OCI-LY7 (cell line): ENCODE measurements around the gene S100A2. TPM values are rescaled to one million over a fixed set of nuclear protein-coding genes. Genes with fewer than 3 reads are reported as not detected.

Source experiments
- BruUV-seq: library from RNA; stranded (reverse); fragments of 400-500 nt; replicated peaks from 2 replicates; lab custom pipeline; 2021; lab: Mats Ljungman, UMichigan
- CTCF ChIA-PET: fragments of 300-600 bp; sonication (Branson Sonifier 250); formaldehyde crosslinking; loops from one replicate; lab custom pipeline; 2022; ENCODE audit warnings: antibody characterized with exemption; ENCODE audit not compliant: unreplicated experiment; lab: Charles Lee
- POLR2A ChIA-PET: fragments of 300-600 bp; sonication (Branson Sonifier 250); formaldehyde crosslinking; loops from one replicate; lab custom pipeline; 2022; ENCODE audit warnings: antibody characterized with exemption; lab: Charles Lee
- DNase-seq: peaks from one replicate; pipeline ENCODE4 v3.0.0-alpha.2; 2015; ENCODE audit warnings: low spot score
- H2AFZ ChIP-seq: fragments of 200-600 bp; sonication (generic), shearing (Covaris generic); 2 replicates; pipeline ENCODE4 v1.6.1; 2014; ENCODE audit warnings: mild to moderate bottlenecking, antibody characterized with exemption, low read length, moderate library complexity
- H3K27ac ChIP-seq: fragments of 200-600 bp; sonication (generic); 2 replicates; pipeline ENCODE4 v1.5.1; 2014; ENCODE audit warnings: mixed run types, low read depth, mild to moderate bottlenecking, moderate library complexity, low read length, inconsistent platforms; ENCODE audit not compliant: poor library complexity, severe bottlenecking
- H3K36me3 ChIP-seq: fragments of 200-600 bp; sonication (generic); 2 replicates; pipeline ENCODE4 v1.6.1; 2014; ENCODE audit warnings: mild to moderate bottlenecking, antibody characterized with exemption, low read length, moderate library complexity, mixed read lengths; ENCODE audit not compliant: insufficient read depth
- H3K4me1 ChIP-seq: fragments of 200-600 bp; sonication (generic); 2 replicates; pipeline ENCODE4 v1.5.1; 2014; ENCODE audit warnings: mild to moderate bottlenecking, low read length; ENCODE audit not compliant: insufficient read depth, poor library complexity, severe bottlenecking
- H3K4me2 ChIP-seq: fragments of 200-600 bp; sonication (generic); 2 replicates; pipeline ENCODE4 v1.6.1; 2014; ENCODE audit warnings: mild to moderate bottlenecking, low read length
- H3K4me3 ChIP-seq: fragments of 200-600 bp; sonication (generic); 2 replicates; pipeline ENCODE4 v1.5.1; 2014; ENCODE audit warnings: mild to moderate bottlenecking, low read depth, low read length; ENCODE audit not compliant: poor library complexity, severe bottlenecking
- H3K79me2 ChIP-seq: fragments of 200-600 bp; sonication (generic); 2 replicates; pipeline ENCODE4 v1.6.1; 2016; ENCODE audit warnings: low read depth, mild to moderate bottlenecking, low read length, moderate library complexity, mixed read lengths; ENCODE audit not compliant: insufficient read depth
- H3K9me2 ChIP-seq: fragments of 200-600 bp; sonication (generic); 2 replicates; pipeline ENCODE4 v1.6.1; 2016; ENCODE audit warnings: mild to moderate bottlenecking, low read length, mixed read lengths; ENCODE audit not compliant: insufficient read depth
- H3K9me3 ChIP-seq: fragments of 200-600 bp; sonication (generic); 2 replicates; pipeline ENCODE4 v1.6.1; 2014; ENCODE audit warnings: mild to moderate bottlenecking, mixed run types, low read length, mixed read lengths
- H4K20me1 ChIP-seq: fragments of 200-600 bp; sonication (generic); 2 replicates; pipeline ENCODE4 v1.6.1; 2014; ENCODE audit warnings: mild to moderate bottlenecking, antibody characterized with exemption, low read length, moderate library complexity, mixed read lengths; ENCODE audit not compliant: insufficient read depth
- EZH2phosphoT487 ChIP-seq: fragments of 200-600 bp; sonication (generic); IDR thresholded peaks from 2 replicates; pipeline ENCODE4 v1.6.1; 2018; ENCODE audit warnings: low read depth, borderline replicate concordance, mild to moderate bottlenecking, mixed run types, antibody characterized with exemption, low read length, moderate library complexity, mixed read lengths
- intact Hi-C: fragments of 100-400 bp; cut with micrococcal nuclease; formaldehyde crosslinking; loops from one replicate; pipeline ENCODE4 v1.10.0; 2022; ENCODE audit not compliant: unreplicated experiment
- total RNA-seq, 2 experiments: library from RNA; depleted of rRNA in 1 of 2; stranded (reverse); fragments of >200 nt in 1 of 2; shearing (Covaris generic) in 1 of 2; gene quantifications; 2 replicates each; pipeline ENCODE4 v1.2.3, GENCODE V29; 2014 to 2022
- TF ChIP-seq, protein P1 (sequence below): fragments of 200-600 bp; sonication (generic); conservative IDR thresholded peaks from 2 replicates; pipeline ENCODE4 v1.5.1; 2014; ENCODE audit warnings: mild to moderate bottlenecking, antibody characterized with exemption, low read length, moderate library complexity, mixed read lengths

S100A2 gene
- total RNA-seq, 2 experiments from 2014 or later = 1.4 TPM; not detected in 1

DNA sequence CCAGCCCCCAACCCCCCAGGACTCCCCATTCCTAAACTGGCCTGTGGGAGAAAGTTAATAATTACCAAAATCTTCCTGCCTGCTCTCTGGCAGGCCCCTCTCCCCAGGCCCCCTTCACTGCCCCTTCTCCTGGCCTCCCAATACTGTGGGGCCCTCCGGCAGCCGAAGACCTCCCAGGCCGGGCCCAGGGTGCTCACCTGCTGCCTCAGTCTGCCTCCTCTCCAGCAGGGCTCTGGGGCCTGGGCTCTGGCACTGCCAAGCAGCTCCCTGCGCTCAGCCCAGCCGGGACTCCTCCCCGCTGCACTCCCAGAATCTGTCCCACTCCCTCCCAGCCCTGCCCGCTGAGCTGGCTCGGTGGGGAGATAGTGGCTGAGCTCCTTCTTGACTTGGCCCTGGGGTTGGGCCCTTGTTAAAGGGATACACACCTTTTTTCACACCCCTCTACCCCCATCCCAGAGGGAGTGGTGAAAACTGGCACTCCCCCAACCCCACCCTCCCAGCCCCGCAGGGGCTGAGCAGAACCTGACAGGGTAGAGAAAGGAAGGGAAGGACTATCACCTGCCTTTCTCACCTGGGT lies 47.2 kb upstream of the S100A2 start, which contains the start of gene S100A16:
Gene S100A16 (minus strand): TSS at position 383 of the 577 bp plus-strand sequence. CDS start 4,986 bp downstream, outside the sequence.
- no peak for TF ChIP-seq EZH2phosphoT487
- TF ChIP-seq, protein P1, sequence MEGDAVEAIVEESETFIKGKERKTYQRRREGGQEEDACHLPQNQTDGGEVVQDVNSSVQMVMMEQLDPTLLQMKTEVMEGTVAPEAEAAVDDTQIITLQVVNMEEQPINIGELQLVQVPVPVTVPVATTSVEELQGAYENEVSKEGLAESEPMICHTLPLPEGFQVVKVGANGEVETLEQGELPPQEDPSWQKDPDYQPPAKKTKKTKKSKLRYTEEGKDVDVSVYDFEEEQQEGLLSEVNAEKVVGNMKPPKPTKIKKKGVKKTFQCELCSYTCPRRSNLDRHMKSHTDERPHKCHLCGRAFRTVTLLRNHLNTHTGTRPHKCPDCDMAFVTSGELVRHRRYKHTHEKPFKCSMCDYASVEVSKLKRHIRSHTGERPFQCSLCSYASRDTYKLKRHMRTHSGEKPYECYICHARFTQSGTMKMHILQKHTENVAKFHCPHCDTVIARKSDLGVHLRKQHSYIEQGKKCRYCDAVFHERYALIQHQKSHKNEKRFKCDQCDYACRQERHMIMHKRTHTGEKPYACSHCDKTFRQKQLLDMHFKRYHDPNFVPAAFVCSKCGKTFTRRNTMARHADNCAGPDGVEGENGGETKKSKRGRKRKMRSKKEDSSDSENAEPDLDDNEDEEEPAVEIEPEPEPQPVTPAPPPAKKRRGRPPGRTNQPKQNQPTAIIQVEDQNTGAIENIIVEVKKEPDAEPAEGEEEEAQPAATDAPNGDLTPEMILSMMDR = no peak
- Histone ChIP-seq H3K36me3 (no peaks in the 10 kb centered on the region), H3K4me2 (no peak within 1 kb of the TSS), H3K9me3 (no peaks in the 10 kb centered on the region), H2AFZ (no peak within 1 kb of the TSS), H3K4me1 (peaks cover 2% of the 10 kb centered on the region), H3K9me2 (no peaks in the 10 kb centered on the region), H3K4me3 (no peak within 1 kb of the TSS), H4K20me1 (no peaks in the 10 kb centered on the region), H3K27ac (no peak within 1 kb of the TSS), H3K79me2 (no peaks in the 10 kb centered on the region)
- intact Hi-C loops = no loop called here
- DNase-seq = no peak
- POLR2A ChIA-PET = interaction anchor here (0.5 to 1.2 kb wide), 3 partner anchors 9 to 32 kb away, joined by 3 to 4 read pairs (median 3); no protein-coding TSS in a partner anchor
- BruUV-seq = no TSS peak
- CTCF ChIA-PET = no interaction called here

- Histone ChIP-seq H3K9me3 (no peaks in the 10 kb centered on the region), H3K9me2 (no peaks in the 10 kb centered on the region), H4K20me1 (no peaks in the 10 kb centered on the region), H3K4me3 (no peak overlapping the region), H3K4me2 (no peak overlapping the region), H2AFZ (no peak overlapping the region), H3K4me1 (no peaks in the 10 kb centered on the region), H3K27ac (no peak overlapping the region), H3K79me2 (no peaks in the 10 kb centered on the region), H3K36me3 (no peaks in the 10 kb centered on the region)
- ChIA-PET CTCF (no interaction called here), POLR2A (interaction anchor here (0.5 to 1.2 kb wide), 2 partner anchors 20 to 31 kb away, joined by 3 read pairs; no protein-coding TSS in a partner anchor)
- DNase-seq = no peak
- intact Hi-C loops = no loop called here
- no TSS peak for BruUV-seq
- TF ChIP-seq EZH2phosphoT487 = no peak
- TF ChIP-seq, protein P1 = no peak
These were observed 46.6 kb upstream of the S100A2 start for GRCh38 chr1:153612111-153612754.

- Histone ChIP-seq H3K9me2 (no peaks in the 10 kb centered on the region), H3K4me1 (no peaks in the 10 kb centered on the region), H3K27ac (no peak overlapping the region), H2AFZ (no peak overlapping the region), H3K79me2 (no peaks in the 10 kb centered on the region), H3K4me3 (no peak overlapping the region), H3K4me2 (no peak overlapping the region), H3K36me3 (no peaks in the 10 kb centered on the region), H4K20me1 (no peaks in the 10 kb centered on the region), H3K9me3 (no peaks in the 10 kb centered on the region)
- no peak for TF ChIP-seq EZH2phosphoT487
- TF ChIP-seq, protein P1 = no peak
- POLR2A ChIA-PET = no interaction called here
- intact Hi-C loops = no loop called here
- no TSS peak for BruUV-seq
- DNase-seq = no peak
- CTCF ChIA-PET = no interaction called here
These were observed 45.7 kb upstream of the S100A2 start for GRCh38 chr1:153611356-153611755.
